Muscle layer of duodenum (tissue), 2 donors: Measurements from ENCODE around the gene RIPOR3.

Source experiments
- H3K27ac ChIP-seq: one replicate; pipeline ENCODE4 v1.7.0; 2013; ENCODE audit warnings: mild to moderate bottlenecking, low read length
- H3K27me3 ChIP-seq: one replicate; pipeline ENCODE4 v1.7.0; 2013; ENCODE audit warnings: low read depth, mild to moderate bottlenecking, control low read depth, low read length
- H3K36me3 ChIP-seq, 2 donors: one replicate each; pipeline ENCODE4 v1.7.0; 2013; ENCODE audit warnings: low read length in 2 of 2, control low read depth in 1 of 2, mild to moderate bottlenecking in 1 of 2; ENCODE audit not compliant: insufficient read depth in 2 of 2, control insufficient read depth in 1 of 2
- H3K4me1 ChIP-seq, 2 donors: one replicate each; pipeline ENCODE4 v1.7.0; 2013; ENCODE audit warnings: low read length in 2 of 2, mild to moderate bottlenecking in 2 of 2, control low read depth in 1 of 2, moderate library complexity in 1 of 2; ENCODE audit not compliant: insufficient read depth in 2 of 2, control insufficient read depth in 1 of 2
- H3K4me3 ChIP-seq, 2 donors: one replicate each; pipeline ENCODE4 v1.7.0; 2013; ENCODE audit warnings: low read length in 2 of 2, low read depth in 1 of 2, mild to moderate bottlenecking in 1 of 2
- H3K9me3 ChIP-seq, 2 donors: one replicate each; pipeline ENCODE4 v1.7.0; 2013; ENCODE audit warnings: low read length in 2 of 2, control low read depth in 1 of 2, mild to moderate bottlenecking in 1 of 2; ENCODE audit not compliant: control insufficient read depth in 1 of 2
- donor health status: healthy.

Gene RIPOR3

DNA sequence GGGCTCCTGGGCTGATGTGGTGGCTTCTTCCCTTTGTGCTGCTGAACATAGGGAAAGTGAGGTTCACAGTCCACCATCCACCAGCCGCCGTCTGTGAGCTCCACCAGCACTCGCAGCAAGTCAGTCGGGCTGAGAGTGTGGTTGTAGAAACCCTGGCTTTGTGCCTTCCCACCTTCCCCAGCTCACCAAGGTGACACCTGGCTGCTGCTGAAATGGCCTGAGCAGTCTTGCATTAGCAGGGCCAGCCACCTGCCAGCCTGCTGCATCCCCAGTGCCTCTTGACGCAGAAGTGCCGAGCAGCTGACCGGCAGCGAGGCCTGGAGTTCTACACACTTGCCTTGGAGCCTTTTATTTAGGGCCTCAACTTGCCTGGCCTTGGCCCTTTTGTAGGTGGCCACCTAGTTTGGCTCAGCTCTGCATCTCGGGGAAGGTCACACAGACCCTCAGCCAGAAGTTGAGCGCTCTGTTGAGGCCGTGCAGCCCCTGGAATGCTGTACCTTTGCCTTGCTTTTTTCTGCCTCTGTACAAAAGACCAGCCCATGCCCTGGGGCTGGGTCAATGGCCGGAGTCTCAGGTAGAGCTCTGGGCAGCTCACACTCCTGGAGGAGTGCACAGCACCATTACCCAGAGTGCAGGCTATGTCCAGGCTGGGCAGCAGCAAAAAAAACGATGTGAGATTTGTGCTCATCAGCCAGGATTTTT is 104.7 kb downstream of the RIPOR3 start:
- Histone ChIP-seq H3K27ac (no peak overlapping the region), H3K4me1 (no peaks in the 10 kb centered on the region), H3K4me3 (no peak overlapping the region), H3K9me3 (no peaks in the 10 kb centered on the region), H3K27me3 (no peaks in the 10 kb centered on the region), H3K36me3 (peaks cover 39 to 61% of the 10 kb centered on the region in 2 donors)

DNA sequence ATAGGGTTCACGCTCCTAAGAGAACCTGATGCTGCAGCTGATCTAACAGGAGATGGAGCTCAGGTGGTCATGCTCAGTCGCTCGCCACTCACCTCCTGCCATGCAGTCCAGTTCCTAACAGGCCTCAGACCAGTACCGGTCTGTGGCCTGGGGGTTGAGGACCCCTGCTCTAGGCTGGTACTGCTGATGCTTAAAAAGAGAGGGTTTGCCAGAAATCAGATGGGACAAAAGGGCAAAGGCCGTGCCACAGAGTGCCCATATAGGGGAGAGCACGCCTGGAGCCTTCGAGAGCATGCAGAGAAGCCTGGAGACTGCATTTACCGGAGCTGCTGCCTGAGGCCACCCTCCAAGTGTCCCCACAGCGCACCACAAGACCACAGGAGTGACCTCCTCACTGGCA is 105.7 kb downstream of the RIPOR3 start:
- Histone ChIP-seq H3K4me3 (no peak overlapping the region), H3K4me1 (no peaks in the 10 kb centered on the region), H3K9me3 (no peaks in the 10 kb centered on the region), H3K27ac (no peak overlapping the region), H3K36me3 (peaks cover 48 to 70% of the 10 kb centered on the region in 2 donors), H3K27me3 (no peaks in the 10 kb centered on the region)

DNA sequence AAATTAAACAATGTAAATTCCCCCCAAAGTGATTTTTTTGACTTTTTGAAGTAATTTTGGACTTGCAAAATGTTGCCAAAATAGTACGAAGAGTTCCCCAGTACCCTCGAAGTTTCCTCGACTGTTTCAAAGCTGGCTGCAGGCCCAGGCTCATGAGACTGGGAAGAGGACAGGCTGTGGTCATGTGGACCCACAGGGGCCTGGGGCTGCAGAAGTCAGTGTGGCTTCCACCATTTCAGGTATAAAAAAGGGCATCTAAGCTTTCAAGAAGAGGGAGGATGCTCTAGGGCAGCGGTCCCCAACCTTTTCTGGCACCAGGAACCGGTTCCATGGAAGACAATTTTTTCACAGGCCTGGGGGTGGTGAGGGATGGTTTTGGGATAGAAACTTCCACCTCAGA is 106.1 kb downstream of the RIPOR3 start:
- Histone ChIP-seq H3K9me3 (no peaks in the 10 kb centered on the region), H3K27ac (no peak overlapping the region), H3K36me3 (peaks cover 52 to 73% of the 10 kb centered on the region in 2 donors), H3K4me1 (no peaks in the 10 kb centered on the region), H3K4me3 (no peak overlapping the region), H3K27me3 (no peaks in the 10 kb centered on the region)

- H3K4me3 ChIP-seq, result no peak overlapping the region
- H3K27ac ChIP-seq, result no peak overlapping the region
- H3K4me1 ChIP-seq, result no peaks in the 10 kb centered on the region
- peaks cover 58 to 73% of the 10 kb centered on the region in 2 donors for H3K36me3 ChIP-seq
- H3K9me3 ChIP-seq, result no peaks in the 10 kb centered on the region
- no peaks in the 10 kb centered on the region for H3K27me3 ChIP-seq
Measured at GRCh38 chr20:50584687-50585086, 106.7 kb downstream of the RIPOR3 start.

GRCh38 chr20:50583442-50584150 is 107.7 kb downstream of the RIPOR3 start:
- Histone ChIP-seq H3K4me3 (no peak overlapping the region), H3K36me3 (peaks cover 68 to 80% of the 10 kb centered on the region in 2 donors), H3K27ac (no peak overlapping the region), H3K9me3 (no peaks in the 10 kb centered on the region), H3K4me1 (no peaks in the 10 kb centered on the region), H3K27me3 (no peaks in the 10 kb centered on the region)

- Histone ChIP-seq H3K9me3 (no peaks in the 10 kb centered on the region), H3K4me1 (peaks cover 0 to 1% of the 10 kb centered on the region in 2 donors), H3K4me3 (no peak overlapping the region), H3K36me3 (peaks cover 68 to 85% of the 10 kb centered on the region in 2 donors), H3K27ac (no peak overlapping the region), H3K27me3 (no peaks in the 10 kb centered on the region)
Measured at GRCh38 chr20:50582591-50583234, 108.6 kb downstream of the RIPOR3 start.

DNA sequence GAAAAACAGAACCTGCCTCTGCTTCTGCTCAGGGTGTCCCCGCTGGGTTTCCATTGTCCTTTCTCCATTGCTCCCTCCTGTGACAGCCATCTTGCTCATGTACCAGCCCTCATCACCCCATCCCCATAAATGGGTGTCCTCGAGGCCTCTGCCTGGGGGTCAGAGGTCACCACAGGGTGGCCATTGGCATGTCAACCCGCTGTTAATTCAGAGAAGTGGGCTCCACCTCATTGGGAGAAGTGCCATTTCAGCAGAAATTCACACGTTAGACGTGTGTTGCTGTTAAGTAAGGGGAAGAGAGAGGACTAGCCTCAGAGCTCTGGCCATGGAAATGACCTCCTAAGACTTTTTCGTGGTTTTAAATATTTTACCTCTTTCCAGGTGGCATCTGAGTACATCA is 109.2 kb downstream of the RIPOR3 start:
- Histone ChIP-seq H3K27me3 (no peaks in the 10 kb centered on the region), H3K27ac (no peak overlapping the region), H3K36me3 (peaks cover 70 to 91% of the 10 kb centered on the region in 2 donors), H3K4me3 (no peak overlapping the region), H3K9me3 (no peaks in the 10 kb centered on the region), H3K4me1 (peaks cover 0 to 8% of the 10 kb centered on the region in 2 donors)

DNA sequence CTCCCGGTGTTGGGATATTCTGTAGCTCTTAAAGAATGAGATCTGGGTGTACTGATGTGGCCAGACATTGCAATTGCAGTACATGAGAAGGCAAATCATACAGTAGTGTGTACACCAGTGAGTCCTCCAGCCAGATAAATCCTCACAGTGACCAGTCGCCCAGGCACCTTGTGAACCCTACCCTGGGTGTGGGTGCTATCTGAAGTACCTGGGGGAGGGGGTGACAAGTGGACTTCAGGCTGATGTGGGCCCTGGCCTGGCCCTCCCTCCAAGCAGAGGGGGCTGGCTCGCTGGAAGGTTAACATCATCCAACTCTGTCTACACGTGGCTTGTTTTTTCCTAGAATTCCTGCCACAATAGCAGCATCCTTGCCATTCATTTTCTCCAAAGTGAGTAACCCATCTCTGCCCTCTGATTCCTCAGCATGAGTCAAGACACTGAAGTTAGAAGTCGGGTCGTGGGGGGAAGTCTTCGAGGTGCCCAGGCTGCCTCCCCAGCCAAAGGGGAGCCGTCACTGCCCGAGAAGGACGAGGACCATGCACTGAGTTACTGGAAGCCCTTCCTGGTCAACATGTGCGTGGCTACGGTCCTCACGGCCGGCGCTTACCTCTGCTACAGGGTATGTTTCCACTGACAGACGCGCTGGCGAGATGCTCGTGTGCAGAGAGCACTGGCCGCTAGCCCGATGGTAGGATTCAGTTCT is 110.3 kb downstream of the RIPOR3 start:
- H3K36me3 ChIP-seq, result peaks cover 60 to 82% of the 10 kb centered on the region in 2 donors
- no peak overlapping the region for H3K4me3 ChIP-seq
- no peak overlapping the region for H3K27ac ChIP-seq

GRCh38 chr20:50580016-50580747 is 111.2 kb downstream of the RIPOR3 start:
- Histone ChIP-seq H3K4me1 (peaks cover 0 to 8% of the 10 kb centered on the region in 2 donors), H3K27me3 (no peaks in the 10 kb centered on the region), H3K9me3 (no peaks in the 10 kb centered on the region), H3K27ac (no peak overlapping the region), H3K36me3 (peaks cover 58 to 78% of the 10 kb centered on the region in 2 donors), H3K4me3 (no peak overlapping the region)

More for the DNA sequence above, 110.3 kb downstream of the RIPOR3 start:
- H3K9me3 ChIP-seq, result no peaks in the 10 kb centered on the region
- peaks cover 0 to 8% of the 10 kb centered on the region in 2 donors for H3K4me1 ChIP-seq
- no peaks in the 10 kb centered on the region for H3K27me3 ChIP-seq

- no peaks in the 10 kb centered on the region for H3K27me3 ChIP-seq
- H3K4me1 ChIP-seq, result peaks cover 0 to 8% of the 10 kb centered on the region in 2 donors
- H3K36me3 ChIP-seq, result peaks cover 65 to 80% of the 10 kb centered on the region in 2 donors
- no peak overlapping the region for H3K4me3 ChIP-seq
- H3K27ac ChIP-seq, result no peak overlapping the region
- H3K9me3 ChIP-seq, result no peaks in the 10 kb centered on the region
Measured at GRCh38 chr20:50579511-50579910, 111.8 kb downstream of the RIPOR3 start.
